Right lobe of liver (tissue), 6 donors: ENCODE results near the gene CTNNBIP1. TPM values are rescaled to one million over a fixed set of nuclear protein-coding genes. Genes with fewer than 3 reads are reported as not detected.

Source experiments
- ATAC-seq, 4 donors: fragments of 200-7000 bp; cut with Tn5 transposase; one replicate each; pipeline ENCODE4 v1.9.1; 2020; ENCODE audit warnings: mild to moderate bottlenecking in 4 of 4, moderate library complexity in 4 of 4
- DNase-seq, 3 donors: peaks; one replicate each; pipeline ENCODE4 v3.0.0-alpha.2; 2020
- H3K27ac ChIP-seq, 3 donors: fragments of 200-600 bp; one replicate each; pipeline ENCODE4 v1.8.0; 2022
- H3K27me3 ChIP-seq, 2 donors: fragments of 200-600 bp; one replicate each; pipeline ENCODE4 v1.8.0; 2022
- H3K36me3 ChIP-seq, 4 donors: fragments of 200-600 bp; sonication (generic) in 1 of 4; one replicate each; pipeline versions ENCODE4 v1.5.1 to v1.8.0; 2017 to 2022; ENCODE audit warnings: control low read depth in 1 of 4
- H3K4me1 ChIP-seq, 4 donors: fragments of 200-600 bp; sonication (generic) in 1 of 4; one replicate each; pipeline versions ENCODE4 v1.5.1 to v1.8.0; 2017 to 2022; ENCODE audit warnings: control low read depth in 1 of 4
- H3K4me3 ChIP-seq, 3 donors: fragments of 200-600 bp; one replicate each; pipeline ENCODE4 v1.8.0; 2022
- H3K9me3 ChIP-seq, 4 donors: fragments of 200-600 bp; sonication (generic) in 1 of 4; one replicate each; pipeline versions ENCODE4 v1.5.1 to v1.8.0; 2017 to 2022; ENCODE audit warnings: control low read depth in 1 of 4
- CTCF ChIP-seq, 4 donors: fragments of 200-600 bp in 3 of 4; fragments of 450-650 bp in 1 of 4; IDR thresholded peaks; one replicate each; pipeline versions ENCODE4 v1.5.1 to v1.8.0; 2016 to 2022; ENCODE audit warnings: antibody characterized with exemption in 4 of 4, mild to moderate bottlenecking in 2 of 4
- POLR2A ChIP-seq: fragments of 450-650 bp; IDR thresholded peaks from one replicate; pipeline ENCODE4 v1.6.1; 2017; ENCODE audit warnings: antibody characterized with exemption, mild to moderate bottlenecking
- WGBS: methylation state at CpG from one replicate; pipeline ENCODE4 v1.1.6; 2018; ENCODE audit warnings: low coverage, low lambda C conversion rate; ENCODE audit not compliant: insufficient coverage; ENCODE audit errors: missing lambda C conversion rate; 5-methylcytosine and 5-hydroxymethylcytosine counted together
- intact Hi-C, 2 donors: fragments of 100-400 bp; cut with DNase I; formaldehyde crosslinking; loops; one replicate each; pipeline versions ENCODE4 v1.11.2 to v1.14.1; 2022
- total RNA-seq, 6 experiments: library from RNA; depleted of rRNA in 2 of 6; stranded (reverse); fragments of >200 nt in 2 of 6; fragmentation: NEBNext Ultra II Directional in 3 of 6; extraction: Animal tissue kit (Norgen Biotek cat#: 25700) in 3 of 6; gene quantifications; one replicate each; pipeline versions ENCODE4 v1.1.0 to v1.2.4, GENCODE V29; 2016 to 2023
- donor health status: DM: no; HTN: yes; CAD: no.
- donor health status: DM: no; HTN: no; CAD: no.
- donor health status: DM: no; HTN: no; CAD: no.
- donor health status: DM: no; HTN: yes; CAD: no.
- donor health status: DM: no; HTN: yes; CAD: no.

CTNNBIP1 gene
- total RNA-seq, 6 experiments from 2014 or later = 8.0 to 19.2 (median 10.0) TPM

- Histone ChIP-seq H3K4me1 (no peaks in the 10 kb centered on the region), H3K4me3 (no peak overlapping the region), H3K27ac (no peak overlapping the region), H3K9me3 (no peaks in the 10 kb centered on the region), H3K27me3 (no peaks in the 10 kb centered on the region), H3K36me3 (no peaks in the 10 kb centered on the region)
- ATAC-seq = no peak
- no peak for DNase-seq
- 89% methylated on average over 3 of the region's 3 CpGs for WGBS
- intact Hi-C loops = no loop called here
- TF ChIP-seq CTCF (IDR thresholded peaks at IDR 0.05) (no peak), POLR2A (no peak)
Observed at GRCh38 chr1:9894115-9894514, 16.0 kb downstream of the CTNNBIP1 start.

GRCh38 chr1:9892563-9893528 lies 17.2 kb downstream of the CTNNBIP1 start:
- intact Hi-C loops = no loop called here
- H3K4me1 ChIP-seq = no peaks in the 10 kb centered on the region
- H3K27me3 ChIP-seq = no peaks in the 10 kb centered on the region
- H3K36me3 ChIP-seq = no peaks in the 10 kb centered on the region
- H3K9me3 ChIP-seq = no peaks in the 10 kb centered on the region
- no peak for TF ChIP-seq POLR2A
- TF ChIP-seq CTCF (IDR thresholded peaks at IDR 0.05) = no peak
- H3K27ac ChIP-seq = peak overlapping the region in 2 of 3 donors; percentile 1 to 9
- DNase-seq = peak in 1 of 3 donors; percentile 48
- 47% methylated on average over 10 of the region's 14 CpGs for WGBS
- ATAC-seq = peak; percentile 38 to 62 (median 56)
- no peak overlapping the region for H3K4me3 ChIP-seq

- DNase-seq = peak in 1 of 3 donors; percentile 22
- Histone ChIP-seq H3K27me3 (no peaks in the 10 kb centered on the region), H3K4me3 (no peak overlapping the region), H3K9me3 (no peaks in the 10 kb centered on the region), H3K36me3 (no peaks in the 10 kb centered on the region), H3K4me1 (no peaks in the 10 kb centered on the region), H3K27ac (no peak overlapping the region)
- ATAC-seq = no peak
- WGBS = 100% methylated on average over 2 of the region's 5 CpGs
- TF ChIP-seq POLR2A (no peak), CTCF (IDR thresholded peaks at IDR 0.05) (no peak)
- intact Hi-C loops = no loop called here
Observed at GRCh38 chr1:9891207-9891606, 18.9 kb downstream of the CTNNBIP1 start.

GRCh38 chr1:9890224-9890731 lies 19.8 kb downstream of the CTNNBIP1 start:
- intact Hi-C loops = no loop called here
- TF ChIP-seq CTCF (IDR thresholded peaks at IDR 0.05) = no peak
- no peak for TF ChIP-seq POLR2A
- peak in 3 of 4 donors; percentile 33 to 47 (median 45) for ATAC-seq
- H3K27me3 ChIP-seq = no peaks in the 10 kb centered on the region
- no peaks in the 10 kb centered on the region for H3K4me1 ChIP-seq
- no peak overlapping the region for H3K27ac ChIP-seq
- H3K36me3 ChIP-seq = no peaks in the 10 kb centered on the region
- no peak overlapping the region for H3K4me3 ChIP-seq
- H3K9me3 ChIP-seq = no peaks in the 10 kb centered on the region
- DNase-seq = peak in 1 of 3 donors; percentile 8
- WGBS = 65% methylated on average over 5 of the region's 6 CpGs
